Fibroblast of skin of left quadriceps (primary cell): ENCODE results near the gene NAV2.

ENCODE experiments used
- DNase-seq, 2 experiments: peaks; one replicate each; pipeline ENCODE4 v3.0.0-alpha.2; 2013; ENCODE audit warnings: low read depth in 2 of 2

Gene NAV2

GRCh38 chr11:19808076-19808911 lies 95.7 kb downstream of the NAV2 start:
- no peak for DNase-seq

DNA sequence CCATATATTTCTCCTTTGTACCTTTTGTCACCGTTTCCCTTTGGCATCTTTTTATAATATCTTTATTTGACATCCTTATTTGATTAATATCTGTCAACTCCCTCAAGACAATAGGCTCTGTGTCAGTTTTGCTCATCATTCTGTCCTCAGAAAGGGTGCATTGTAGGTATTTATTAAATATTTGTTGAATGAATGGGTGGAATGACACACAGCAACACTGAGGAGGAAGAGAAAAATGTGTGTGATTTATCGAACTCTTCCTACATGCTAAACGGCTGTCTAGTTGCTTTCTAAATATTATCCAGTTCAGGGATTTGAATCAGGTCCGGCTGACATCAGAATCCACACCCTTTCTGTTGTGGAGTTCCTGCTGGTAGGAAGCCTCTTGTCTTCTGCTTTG lies 98.2 kb downstream of the NAV2 start:
- DNase-seq: no peak

DNA sequence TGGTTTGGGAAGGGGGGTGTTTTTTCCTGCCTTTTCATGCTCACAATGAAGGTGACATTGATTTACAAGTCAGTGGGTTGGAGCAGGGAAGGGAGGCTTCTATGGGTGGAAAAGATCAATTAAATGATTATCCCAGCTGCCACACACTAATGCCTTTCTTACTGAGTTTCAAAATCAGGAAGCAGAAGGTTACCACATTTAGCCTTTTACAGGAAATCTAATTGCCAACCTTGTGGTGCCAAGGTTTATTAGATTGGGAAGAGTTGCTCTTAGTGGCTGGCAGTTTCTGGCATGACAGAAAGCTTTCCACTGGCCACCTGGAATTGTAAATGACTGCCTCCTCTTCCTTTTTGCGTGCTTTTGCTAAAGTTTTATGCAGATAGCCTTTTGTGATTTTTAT lies 98.7 kb downstream of the NAV2 start:
- no peak for DNase-seq

DNA sequence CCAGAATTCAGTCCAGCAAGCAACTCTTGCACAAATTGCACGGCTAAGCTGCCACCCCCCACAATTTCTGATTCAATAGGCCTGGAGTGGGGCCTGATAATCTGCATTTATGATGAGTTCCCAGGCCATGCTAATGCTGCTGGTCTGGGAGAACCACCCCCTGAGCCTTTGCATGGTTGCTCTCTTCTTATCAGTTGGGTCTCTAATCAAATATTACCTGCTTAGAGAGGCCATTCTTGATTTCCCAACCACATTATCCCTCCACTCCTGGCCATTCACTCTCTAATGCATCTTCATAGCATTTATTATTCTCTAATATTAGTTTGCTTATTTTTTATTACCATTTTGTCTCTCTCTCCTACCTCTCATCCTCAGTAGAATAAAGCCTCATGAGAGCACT lies 99.5 kb downstream of the NAV2 start:
- DNase-seq: no peak

DNA sequence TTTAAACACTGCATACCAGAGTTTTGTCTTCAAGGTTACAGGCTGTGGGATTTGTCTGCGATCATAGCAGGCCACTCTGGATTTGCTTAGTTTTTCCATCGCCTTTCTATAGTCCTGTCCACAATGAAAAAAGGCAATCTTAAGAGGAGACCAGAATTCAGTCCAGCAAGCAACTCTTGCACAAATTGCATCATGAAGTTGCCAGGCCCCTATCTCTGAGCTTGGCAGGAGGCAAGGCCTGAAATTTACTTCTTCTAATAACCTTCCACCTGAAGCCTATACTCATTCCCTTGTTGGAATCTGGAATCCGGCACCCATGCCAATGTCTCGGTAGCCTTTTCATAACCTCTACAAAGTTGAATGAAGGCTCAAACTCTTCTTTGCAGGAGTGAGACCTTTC lies 100.1 kb downstream of the NAV2 start:
- DNase-seq: no peak

DNA sequence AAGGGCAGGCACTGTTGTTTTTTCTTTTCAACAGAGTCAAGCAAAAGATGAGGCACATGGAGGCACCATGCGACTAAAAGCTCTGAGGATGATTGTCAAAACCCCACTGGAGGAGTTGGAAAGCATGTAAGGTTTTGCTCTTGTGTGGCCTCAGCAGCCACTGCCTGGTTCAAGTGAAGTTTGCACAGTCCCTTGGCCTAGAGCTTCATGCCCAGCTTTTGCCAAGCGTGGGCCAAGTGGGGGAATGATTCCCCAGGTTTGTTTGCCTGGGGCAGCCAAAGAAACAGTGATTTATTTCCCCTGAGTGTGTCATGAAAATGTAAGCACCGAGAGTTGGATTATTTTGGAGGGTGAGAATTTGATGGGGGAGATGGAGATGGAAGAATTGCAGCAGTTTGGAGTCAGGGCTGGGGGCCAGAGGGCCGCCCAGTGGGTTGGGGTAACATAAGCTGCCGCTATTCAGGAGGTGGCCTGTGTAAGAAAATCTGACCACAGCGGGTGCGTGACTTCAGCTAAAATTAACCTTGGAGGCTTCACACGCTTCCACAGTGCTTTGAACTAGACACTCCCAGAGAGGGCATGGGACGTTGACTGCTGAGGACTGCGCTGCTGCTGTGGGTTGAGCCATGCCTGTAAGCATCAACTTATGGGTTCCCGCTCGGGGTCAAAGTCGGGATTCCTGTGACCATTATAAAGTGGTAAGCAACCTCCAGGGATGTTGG lies 100.7 kb downstream of the NAV2 start:
- no peak for DNase-seq

DNA sequence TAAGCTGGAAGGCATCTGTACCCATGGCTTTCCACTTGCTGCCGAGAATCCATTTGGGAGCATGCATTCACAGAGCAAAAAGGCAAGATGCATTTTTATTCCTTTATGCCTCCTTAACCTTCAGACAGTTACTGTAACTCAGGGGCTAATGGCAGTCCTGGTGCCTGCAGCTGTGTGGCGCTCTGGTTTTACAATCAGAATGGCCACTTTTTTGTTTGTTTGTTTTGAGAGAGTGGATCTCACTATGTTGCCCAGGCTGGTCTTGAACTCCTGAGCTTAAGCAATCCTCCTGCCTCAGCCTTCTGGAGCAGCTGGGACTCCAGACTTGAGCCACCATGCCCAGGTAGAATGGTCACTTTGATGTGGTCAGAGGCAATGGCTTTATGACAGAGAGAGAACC lies 101.8 kb downstream of the NAV2 start:
- DNase-seq: no peak

GRCh38 chr11:19816040-19816439 lies 103.4 kb downstream of the NAV2 start:
- no peak for DNase-seq

DNA sequence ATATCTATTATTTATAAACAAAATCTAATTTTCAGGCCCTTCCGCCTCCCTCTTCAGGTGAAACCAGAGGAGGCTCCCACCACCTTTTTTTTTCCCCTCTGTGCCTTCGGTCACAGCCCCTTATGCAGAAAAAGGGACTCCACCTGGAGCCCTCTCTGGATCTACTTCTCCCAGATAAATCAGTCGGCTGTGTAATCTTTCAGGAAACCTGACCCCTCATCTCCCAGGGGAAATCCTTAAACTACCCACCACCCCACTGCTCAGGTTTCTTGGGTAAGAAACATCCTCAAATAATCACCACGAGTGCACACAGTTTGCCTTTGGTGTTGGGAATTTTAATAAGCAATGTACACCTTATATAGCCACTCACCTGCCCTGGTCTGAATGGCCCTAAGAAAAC lies 104.2 kb downstream of the NAV2 start:
- DNase-seq: no peak

DNA sequence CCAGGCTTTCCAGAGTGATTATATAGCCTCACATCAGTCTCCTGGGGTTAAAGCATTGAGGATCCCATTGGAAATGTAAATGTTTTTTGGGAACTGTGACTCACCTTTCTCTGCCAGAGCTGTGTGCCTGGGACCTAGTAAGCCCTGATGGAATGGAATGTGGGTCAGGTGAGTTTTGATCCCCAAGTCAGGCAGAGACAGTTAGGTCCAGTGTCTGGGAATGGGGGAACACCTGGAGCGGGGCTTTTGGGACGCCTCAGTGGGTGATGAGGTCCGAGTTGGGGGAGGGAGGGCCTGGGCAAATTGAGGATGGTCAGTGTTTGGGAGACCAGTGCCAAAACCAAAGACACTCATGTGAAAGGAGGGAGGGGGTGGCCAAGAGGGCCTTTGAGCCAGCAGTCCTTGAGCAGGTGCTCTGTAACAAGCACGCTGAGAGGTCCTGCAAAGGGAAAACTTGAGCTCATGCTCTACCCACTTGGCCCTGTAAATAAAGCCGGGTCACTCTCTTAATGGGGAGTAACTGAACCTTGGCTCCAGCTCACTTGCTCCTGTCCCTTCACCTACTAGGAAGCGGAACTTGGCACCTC lies 104.7 kb downstream of the NAV2 start:
- no peak for DNase-seq

DNA sequence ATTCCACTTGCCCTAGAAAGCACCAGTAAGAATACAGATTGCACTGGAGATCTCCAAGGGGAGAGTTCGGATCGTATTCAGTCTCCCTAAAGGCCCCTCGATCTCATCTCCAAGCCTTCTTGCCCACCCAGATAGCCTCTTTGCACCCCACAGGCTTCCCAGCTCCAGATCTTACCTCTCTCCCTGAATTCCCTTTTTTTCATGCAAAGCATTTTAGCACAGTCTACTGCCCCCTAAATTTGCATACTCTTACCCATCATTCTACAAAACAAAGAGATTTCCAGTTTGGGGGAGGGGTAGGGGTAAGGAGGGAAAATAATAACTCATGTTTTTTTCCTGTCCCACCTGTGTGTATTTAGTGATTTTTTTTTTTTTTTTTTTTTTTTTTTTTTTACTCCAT lies 105.2 kb downstream of the NAV2 start:
- no peak for DNase-seq

GRCh38 chr11:19818619-19819018 lies 106.0 kb downstream of the NAV2 start:
- no peak for DNase-seq

DNA sequence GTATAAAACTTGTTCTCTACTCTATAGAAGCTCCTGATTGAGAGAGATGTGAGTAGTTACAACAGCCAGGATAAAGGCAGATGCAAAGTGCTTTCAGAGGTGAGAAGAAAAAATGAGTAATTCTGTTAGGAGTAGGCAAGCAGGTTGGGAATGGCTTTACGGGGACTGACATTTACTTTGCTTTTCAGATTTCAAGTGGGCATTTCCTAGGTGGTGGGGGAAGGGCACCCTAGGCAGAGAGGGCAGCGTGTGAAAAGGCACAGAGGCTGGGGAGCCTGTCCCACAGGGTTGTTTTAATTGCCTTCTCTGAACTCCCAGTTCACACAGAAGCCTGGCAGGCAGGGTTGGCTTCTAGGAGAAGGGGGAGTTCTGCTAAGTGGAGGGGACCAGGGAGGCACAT lies 106.5 kb downstream of the NAV2 start:
- no peak for DNase-seq

DNA sequence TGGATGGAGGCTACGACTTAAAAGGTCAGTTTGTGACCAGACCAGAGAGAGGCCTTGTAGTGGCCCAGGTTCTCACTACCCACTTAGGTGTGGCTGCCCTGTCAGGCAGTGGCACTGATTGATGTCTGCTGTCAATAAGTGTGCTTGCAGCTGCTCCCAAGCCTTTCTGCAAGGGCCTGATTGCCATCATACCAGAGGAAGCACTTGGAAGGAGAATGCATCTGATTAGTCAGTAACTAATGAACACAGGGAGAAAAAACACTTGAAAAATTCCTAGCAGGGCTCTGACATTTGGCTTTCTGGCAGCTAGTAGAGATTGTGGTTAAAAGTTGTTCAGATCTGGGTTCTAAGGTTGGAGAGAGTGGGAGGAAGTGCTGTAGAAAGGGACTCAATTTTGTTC lies 107.5 kb downstream of the NAV2 start:
- peak in 1 of 2 experiments; percentile 11 for DNase-seq

- no peak for DNase-seq
These were observed 108.8 kb downstream of the NAV2 start for GRCh38 chr11:19821412-19821875.

- no peak for DNase-seq
These were observed 109.4 kb downstream of the NAV2 start for GRCh38 chr11:19821993-19822392.

DNA sequence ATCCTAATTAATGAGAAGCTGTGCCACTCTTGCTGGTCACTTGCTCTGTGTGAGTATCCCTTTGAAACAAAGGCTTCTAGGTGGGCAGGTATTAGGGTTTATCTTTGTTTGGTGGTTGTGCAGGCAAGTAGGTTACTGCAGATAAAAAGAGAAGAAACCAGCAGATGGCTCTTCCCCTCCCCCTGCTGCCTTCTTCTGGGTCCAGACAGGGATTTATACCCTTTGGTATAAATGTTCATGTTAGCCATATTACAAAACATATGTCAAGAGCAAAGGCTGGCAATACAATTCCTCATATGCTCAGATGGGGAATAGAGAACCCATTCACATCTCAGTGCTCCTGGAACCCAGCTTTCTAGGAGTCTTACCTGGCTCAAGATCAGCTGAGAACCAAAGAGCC lies 109.9 kb downstream of the NAV2 start:
- DNase-seq: no peak

DNA sequence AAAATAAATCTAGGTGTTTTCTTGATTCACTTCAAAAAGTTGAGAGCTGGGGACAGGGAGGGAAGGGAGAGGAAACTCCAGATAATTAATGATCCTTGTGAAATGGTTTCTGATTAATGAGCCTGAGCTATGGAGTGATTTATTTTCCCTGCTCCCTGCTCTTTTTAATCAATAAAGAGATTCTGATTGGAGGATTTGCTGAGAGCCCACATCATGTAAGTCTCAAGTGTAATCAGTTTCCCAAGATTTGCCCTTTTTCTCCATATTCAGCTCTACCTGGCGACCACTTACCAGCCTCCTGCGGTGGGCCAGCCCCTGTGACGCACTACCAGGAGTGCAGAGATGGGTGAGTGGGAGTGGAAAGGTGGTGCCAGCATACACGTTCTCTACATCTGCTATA lies 114.0 kb downstream of the NAV2 start:
- no peak for DNase-seq

DNA sequence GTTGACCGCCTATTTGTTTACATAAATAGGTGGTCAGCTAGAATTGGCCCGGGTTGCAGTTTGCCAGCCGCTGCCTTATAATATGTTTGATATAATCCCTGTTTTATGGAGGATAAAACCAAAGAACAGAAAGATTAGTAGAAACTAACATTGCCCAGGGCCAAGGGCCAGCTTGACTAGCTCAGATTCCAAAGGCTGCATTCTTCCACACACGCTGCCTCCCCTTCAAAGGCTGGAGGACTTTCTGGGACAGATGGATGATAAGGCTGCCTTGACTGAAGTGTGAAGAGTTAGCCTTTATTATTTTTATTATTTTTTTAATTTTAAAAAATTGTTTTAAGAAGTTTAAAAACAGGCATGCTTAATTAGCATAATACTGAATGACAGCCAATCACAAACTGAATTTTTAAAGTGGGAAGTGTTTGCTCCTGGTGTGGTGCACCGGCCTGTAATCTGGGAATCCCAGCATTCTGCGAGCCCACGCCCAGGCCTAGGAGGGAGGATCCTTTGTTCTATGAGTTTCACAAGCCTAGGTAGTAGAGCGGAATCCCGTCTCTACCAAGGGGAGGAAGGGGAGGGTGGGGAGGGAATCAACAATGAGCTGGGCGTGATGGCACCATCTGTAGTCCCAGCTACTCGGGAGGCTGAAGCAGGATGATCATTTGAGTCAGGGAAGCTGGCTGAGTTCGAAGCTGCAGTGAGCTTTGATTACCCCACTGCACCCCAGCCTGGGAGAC lies 114.9 kb downstream of the NAV2 start:
- no peak for DNase-seq

GRCh38 chr11:19828382-19829108 lies 115.9 kb downstream of the NAV2 start:
- DNase-seq: no peak

DNA sequence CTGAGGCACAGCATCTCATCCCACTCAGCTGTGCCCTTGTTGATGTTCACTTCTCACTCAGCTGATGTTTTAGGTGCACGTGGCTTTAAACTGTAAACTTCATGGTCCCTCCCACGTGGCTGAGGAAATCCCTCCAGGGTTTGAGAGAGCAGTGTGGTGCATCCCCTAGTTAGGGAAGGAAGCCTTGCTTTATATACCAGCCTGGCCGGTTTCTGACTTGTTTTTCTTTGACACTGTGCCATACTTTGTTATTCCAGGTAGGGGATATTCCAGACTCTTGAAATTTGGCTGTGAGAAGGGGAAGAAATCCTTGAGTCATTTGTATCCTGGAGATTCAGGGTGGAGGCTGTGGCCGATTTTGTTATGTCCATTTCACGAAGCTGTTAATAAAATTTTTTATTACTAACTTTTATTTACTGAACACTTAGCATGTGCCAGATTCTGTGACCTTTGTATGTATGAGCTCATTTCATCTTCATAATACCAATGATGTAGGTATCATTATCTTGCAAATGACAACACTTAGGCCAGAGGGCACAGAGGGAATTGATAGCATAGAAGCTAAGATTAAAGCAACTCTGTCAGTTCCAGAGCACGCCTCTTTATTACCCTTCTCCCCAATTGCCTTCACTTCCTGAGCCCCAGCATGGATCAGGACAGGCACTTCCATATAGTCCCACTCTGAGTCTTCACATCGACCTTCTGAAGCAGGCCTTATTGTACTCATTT lies 116.6 kb downstream of the NAV2 start:
- DNase-seq: no peak
